Endothelial cell of umbilical vein (primary cell): Measurements from ENCODE around the gene ADGRB2. TPM values are rescaled to one million over a fixed set of nuclear protein-coding genes. Genes with fewer than 3 reads are reported as not detected.

ENCODE experiments used
- BruUV-seq: library from RNA; stranded (reverse); fragments of 400-500 nt; replicated peaks from 2 replicates; lab custom pipeline; 2021; lab: Mats Ljungman, UMichigan
- CTCF ChIA-PET: fragments of 300-600, 350-600 bp; sonication (Branson Sonifier 250); formaldehyde crosslinking; loops from one replicate; lab custom pipeline; 2021; ENCODE audit warnings: antibody characterized with exemption, inconsistent platforms; lab: Charles Lee
- POLR2A ChIA-PET: fragments of 300-600, 350-600 bp; sonication (Branson Sonifier 250); formaldehyde crosslinking; loops from one replicate; lab custom pipeline; 2021; ENCODE audit warnings: antibody characterized with exemption, inconsistent platforms; lab: Charles Lee
- DNase-seq: peaks from one replicate; pipeline ENCODE4 v3.0.0-alpha.2; 2011; ENCODE audit warnings: low read depth, low spot score
- FAIRE-seq: peaks from 2 replicates; lab custom pipeline; 2011; peaks lifted over from hg19 to GRCh38; lab: Jason Lieb, UNC
- H2AFZ ChIP-seq: 2 replicates; pipeline ENCODE4 v1.6.0; 2012; ENCODE audit warnings: low read depth, low read length, control low read depth, inconsistent platforms
- H3K27ac ChIP-seq: 2 replicates; pipeline ENCODE4 v1.5.1; 2011; ENCODE audit warnings: low read depth, mild to moderate bottlenecking, control low read depth, low read length, moderate library complexity; ENCODE audit not compliant: insufficient read depth
- H3K27me3 ChIP-seq, 2 experiments: 2 replicates each; pipeline versions ENCODE4 v1.6.0 to v1.6.1; 2011; ENCODE audit warnings: low read length in 2 of 2, mixed read lengths in 1 of 2; ENCODE audit not compliant: control insufficient read depth in 2 of 2, insufficient read depth in 2 of 2
- H3K36me3 ChIP-seq, 2 experiments: 2 replicates in 1 of 2; 3 replicates in 1 of 2; pipeline ENCODE4 v1.5.1; 2011; ENCODE audit warnings: low read length in 2 of 2, mild to moderate bottlenecking in 1 of 2, moderate library complexity in 1 of 2; ENCODE audit not compliant: control insufficient read depth in 2 of 2, insufficient read depth in 2 of 2; ENCODE audit errors: extremely low read depth in 1 of 2
- H3K4me1 ChIP-seq: 3 replicates; pipeline ENCODE4 v1.5.1; 2011; ENCODE audit warnings: mild to moderate bottlenecking, low read length; ENCODE audit not compliant: control insufficient read depth, insufficient read depth; ENCODE audit errors: extremely low read depth
- H3K4me2 ChIP-seq: 2 replicates; pipeline ENCODE4 v1.6.1; 2011; ENCODE audit warnings: low read length, control low read depth, mixed read lengths; ENCODE audit not compliant: insufficient read depth
- H3K4me3 ChIP-seq, 3 experiments: fragments of 200-600 bp in 1 of 3; sonication (generic), shearing (Covaris generic) in 1 of 3; replicated peaks in 1 of 3; 2 replicates each; pipeline ENCODE4 v1.5.1; 2011 to 2016; ENCODE audit warnings: control low read depth in 3 of 3, low read length in 3 of 3, mild to moderate bottlenecking in 2 of 3, inconsistent platforms in 1 of 3, low read depth in 1 of 3, moderate library complexity in 1 of 3; ENCODE audit not compliant: insufficient read depth in 1 of 3
- H3K79me2 ChIP-seq: 2 replicates; pipeline ENCODE4 v1.6.0; 2012; ENCODE audit warnings: low read length, inconsistent platforms; ENCODE audit not compliant: control insufficient read depth, insufficient read depth
- H3K9ac ChIP-seq: replicated peaks from 2 replicates; pipeline ENCODE3; 2011; ENCODE audit warnings: low read length, control low read depth; ENCODE audit not compliant: insufficient read depth; ENCODE audit errors: extremely low read depth
- H3K9me1 ChIP-seq: replicated peaks from 3 replicates; pipeline ENCODE4 v1.6.0; 2011; ENCODE audit warnings: mild to moderate bottlenecking, low read length; ENCODE audit not compliant: control insufficient read depth, insufficient read depth; ENCODE audit errors: extremely low read depth
- H3K9me3 ChIP-seq: replicated peaks from 2 replicates; pipeline ENCODE4 v1.5.1; 2012; ENCODE audit warnings: low read length, inconsistent platforms; ENCODE audit not compliant: control insufficient read depth, insufficient read depth
- H4K20me1 ChIP-seq: replicated peaks from 2 replicates; pipeline ENCODE3; 2011; ENCODE audit warnings: mild to moderate bottlenecking, low read length; ENCODE audit not compliant: control insufficient read depth, insufficient read depth; ENCODE audit errors: extremely low read depth
- EZH2 ChIP-seq: IDR thresholded peaks from 2 replicates; pipeline ENCODE4 v1.6.1; 2012; ENCODE audit warnings: borderline replicate concordance, low read depth, mild to moderate bottlenecking, moderate library complexity, low read length, inconsistent platforms; ENCODE audit not compliant: severe bottlenecking
- FOS ChIP-seq: IDR thresholded peaks from 2 replicates; pipeline ENCODE4 v1.6.1; 2011; ENCODE audit warnings: mild to moderate bottlenecking, low read length, moderate library complexity, borderline replicate concordance; ENCODE audit not compliant: insufficient read depth
- GATA2 ChIP-seq: IDR thresholded peaks from 2 replicates; pipeline ENCODE4 v1.7.0; 2011; ENCODE audit warnings: low read depth, mild to moderate bottlenecking, moderate library complexity, mixed read lengths, low read length; ENCODE audit not compliant: insufficient read length, insufficient read depth
- JUN ChIP-seq: IDR thresholded peaks from 2 replicates; pipeline ENCODE4 v1.6.1; 2011; ENCODE audit warnings: borderline replicate concordance, low read depth; ENCODE audit not compliant: insufficient read length, insufficient read depth
- MYC ChIP-seq: IDR thresholded peaks from one replicate; pipeline ENCODE4 v1.6.1; 2011; ENCODE audit warnings: mild to moderate bottlenecking, low read depth, low read length
- POLR2A ChIP-seq: IDR thresholded peaks from 2 replicates; pipeline ENCODE4 v1.6.1; 2012; ENCODE audit warnings: low read depth, mild to moderate bottlenecking, control low read depth, low read length
- POLR2AphosphoS5 ChIP-seq: IDR thresholded peaks from 2 replicates; pipeline ENCODE4 v1.6.1; 2012; ENCODE audit warnings: low read depth, mild to moderate bottlenecking, control low read depth, low read length, moderate library complexity; ENCODE audit not compliant: insufficient read depth
- dilution Hi-C: fragments of 300-500 bp; cut with MboI; formaldehyde crosslinking; loops from one replicate; pipeline ENCODE4 v1.15.0; 2019; ENCODE audit warnings: low sequenced_read_pairs; ENCODE audit not compliant: extremely low pct_ligation_motif_present
- intact Hi-C: fragments of 100-400 bp; cut with micrococcal nuclease; formaldehyde crosslinking; loops from one replicate; pipeline ENCODE4 v1.10.0; 2022
- polyA plus RNA-seq, 4 experiments: library from polyadenylated mRNA; depleted of rRNA in 3 of 4; stranded (reverse) in 3 of 4; unstranded in 1 of 4; fragments of >200 nt; gene quantifications; 2 replicates each; pipeline versions ENCODE4 v1.2.1 to v1.2.3, GENCODE V29; 2011 to 2012; ENCODE audit warnings: missing spikeins in 1 of 4
- total RNA-seq: library from RNA; stranded (reverse); gene quantifications from 2 replicates; pipeline ENCODE4 v1.2.3, GENCODE V29; 2021
- TF ChIP-seq, protein P1 (sequence below): IDR thresholded peaks from 2 replicates; pipeline ENCODE4 v1.6.1; 2011; ENCODE audit not compliant: insufficient read depth, insufficient read length
- TF ChIP-seq, protein P2 (sequence below), 2 donors: IDR thresholded peaks; 1 replicate in 1 of 2; 2 replicates in 1 of 2; pipeline ENCODE4 v1.5.1; 2011; ENCODE audit warnings: low read length in 2 of 2, mild to moderate bottlenecking in 2 of 2, moderate library complexity in 2 of 2, control low read depth in 1 of 2, inconsistent platforms in 1 of 2, low read depth in 1 of 2; ENCODE audit not compliant: insufficient read depth in 1 of 2; ENCODE audit errors: extremely low read depth in 1 of 2

ADGRB2 gene
- total and polyA plus RNA-seq, 2 donors (not counting 3 experiments of a cell fraction or from before 2014, with no cell fraction given): 1.3 to 1.5 TPM

DNA sequence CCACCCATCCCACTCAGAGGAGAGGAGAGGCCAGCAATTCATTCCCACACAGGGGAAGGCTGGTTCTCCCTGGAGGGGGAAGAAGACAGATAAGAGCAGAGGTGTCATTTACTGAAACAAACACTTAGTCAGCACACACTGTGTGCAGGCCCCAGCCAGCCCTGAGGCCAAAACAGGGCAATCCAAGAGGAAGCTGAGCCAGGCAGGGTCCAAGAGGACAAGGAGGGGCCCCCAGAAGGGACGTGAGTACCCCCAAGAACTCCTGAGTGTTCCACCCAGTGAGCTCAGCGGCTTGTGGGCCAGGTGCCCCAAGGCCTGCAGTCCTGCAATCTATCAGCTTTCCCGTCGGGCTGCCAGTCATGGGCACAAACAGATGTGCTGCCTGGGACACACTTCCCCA, 15.8 kb downstream of the ADGRB2 start:
- CTCF ChIA-PET: interaction anchor here (0.9 to 2.0 kb wide), 5 partner anchors 14 to 216 kb away, joined by 3 to 6 read pairs (median 3); no protein-coding TSS in a partner anchor
- H3K9me1 ChIP-seq: no peaks in the 10 kb centered on the region
- no peaks in the 10 kb centered on the region for H3K79me2 ChIP-seq
- no peaks in the 10 kb centered on the region for H3K36me3 ChIP-seq
- TF ChIP-seq, protein P1, sequence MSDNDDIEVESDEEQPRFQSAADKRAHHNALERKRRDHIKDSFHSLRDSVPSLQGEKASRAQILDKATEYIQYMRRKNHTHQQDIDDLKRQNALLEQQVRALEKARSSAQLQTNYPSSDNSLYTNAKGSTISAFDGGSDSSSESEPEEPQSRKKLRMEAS: no peak
- TF ChIP-seq GATA2 (no peak), POLR2A (no peak), JUN (no peak), EZH2 (no peak), POLR2AphosphoS5 (no peak), FOS (no peak), MYC (no peak)
- BruUV-seq: no TSS peak
- no peak overlapping the region for H3K27ac ChIP-seq
- no peak for DNase-seq
- H2AFZ ChIP-seq: no peak overlapping the region
- no peaks in the 10 kb centered on the region for H3K9me3 ChIP-seq
- H4K20me1 ChIP-seq: no peaks in the 10 kb centered on the region
- dilution Hi-C loops: no loop called here
- no peak overlapping the region for H3K9ac ChIP-seq
- H3K4me2 ChIP-seq: no peak overlapping the region
- H3K4me1 ChIP-seq: no peaks in the 10 kb centered on the region
- no peak for FAIRE-seq
- H3K4me3 ChIP-seq: no peak overlapping the region
- POLR2A ChIA-PET: no interaction called here
- intact Hi-C loops: no loop called here
- peaks cover 0 to 4% of the 10 kb centered on the region in 2 experiments for H3K27me3 ChIP-seq

DNA sequence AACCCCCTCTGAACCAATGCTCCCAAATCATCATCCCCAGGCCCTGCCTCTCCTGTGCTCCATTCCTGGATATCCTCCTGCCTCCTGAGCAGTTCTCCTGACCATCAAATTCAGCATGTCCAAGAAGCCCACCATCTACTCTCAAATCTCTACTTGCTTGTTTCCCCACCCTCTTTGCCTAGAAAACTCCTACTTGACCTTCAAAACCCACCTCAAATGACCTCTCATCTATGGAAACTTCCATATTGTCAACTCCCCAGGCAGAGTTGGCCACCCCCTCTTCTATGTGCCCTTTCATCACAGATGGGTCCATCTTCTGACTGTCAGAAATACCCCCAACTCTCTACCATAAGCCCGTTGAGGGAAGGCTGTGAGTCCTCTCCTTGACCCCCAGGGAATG, 16.8 kb downstream of the ADGRB2 start:
- Histone ChIP-seq H3K9me3 (no peaks in the 10 kb centered on the region), H3K9me1 (no peaks in the 10 kb centered on the region), H3K4me2 (no peak overlapping the region), H3K79me2 (no peaks in the 10 kb centered on the region), H3K4me3 (no peak overlapping the region), H3K9ac (no peak overlapping the region), H3K36me3 (no peaks in the 10 kb centered on the region), H2AFZ (no peak overlapping the region), H3K27me3 (peaks cover 0 to 4% of the 10 kb centered on the region in 2 experiments), H4K20me1 (no peaks in the 10 kb centered on the region), H3K27ac (no peak overlapping the region), H3K4me1 (no peaks in the 10 kb centered on the region)
- dilution Hi-C loops (no loop called here), intact Hi-C loops (no loop called here)
- ChIA-PET POLR2A (no interaction called here), CTCF (interaction anchor here (1.3 to 3.2 kb wide), 2 partner anchors 13 to 83 kb away, joined by 3 to 16 read pairs; no protein-coding TSS in a partner anchor)
- no peak for DNase-seq
- no peak for FAIRE-seq
- BruUV-seq: no TSS peak
- TF ChIP-seq POLR2A (no peak), GATA2 (no peak), FOS (no peak), POLR2AphosphoS5 (no peak), MYC (no peak), EZH2 (no peak), JUN (no peak)
- TF ChIP-seq, protein P2, sequence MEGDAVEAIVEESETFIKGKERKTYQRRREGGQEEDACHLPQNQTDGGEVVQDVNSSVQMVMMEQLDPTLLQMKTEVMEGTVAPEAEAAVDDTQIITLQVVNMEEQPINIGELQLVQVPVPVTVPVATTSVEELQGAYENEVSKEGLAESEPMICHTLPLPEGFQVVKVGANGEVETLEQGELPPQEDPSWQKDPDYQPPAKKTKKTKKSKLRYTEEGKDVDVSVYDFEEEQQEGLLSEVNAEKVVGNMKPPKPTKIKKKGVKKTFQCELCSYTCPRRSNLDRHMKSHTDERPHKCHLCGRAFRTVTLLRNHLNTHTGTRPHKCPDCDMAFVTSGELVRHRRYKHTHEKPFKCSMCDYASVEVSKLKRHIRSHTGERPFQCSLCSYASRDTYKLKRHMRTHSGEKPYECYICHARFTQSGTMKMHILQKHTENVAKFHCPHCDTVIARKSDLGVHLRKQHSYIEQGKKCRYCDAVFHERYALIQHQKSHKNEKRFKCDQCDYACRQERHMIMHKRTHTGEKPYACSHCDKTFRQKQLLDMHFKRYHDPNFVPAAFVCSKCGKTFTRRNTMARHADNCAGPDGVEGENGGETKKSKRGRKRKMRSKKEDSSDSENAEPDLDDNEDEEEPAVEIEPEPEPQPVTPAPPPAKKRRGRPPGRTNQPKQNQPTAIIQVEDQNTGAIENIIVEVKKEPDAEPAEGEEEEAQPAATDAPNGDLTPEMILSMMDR (IDR thresholded peaks at IDR 0.05; ENCODE audit: extremely low read depth in 1 of 2, insufficient read depth in 1 of 2, low read depth in 1 of 2, low read length in 2 of 2): no peak
- TF ChIP-seq, protein P1: no peak
